GM12891 (cell line): Measurements from ENCODE around the gene KLHL36.
A peak's percentile ranks its signal among the peaks of the same experiment; 100 is the strongest.

Source experiments
- DNase-seq: peaks from one replicate; pipeline ENCODE4 v3.0.0; 2011; ENCODE audit warnings: low spot score; ENCODE audit not compliant: insufficient read length
- FAIRE-seq: peaks from 2 replicates; lab custom pipeline; 2011; peaks lifted over from hg19 to GRCh38; lab: Jason Lieb, UNC
- PAX5 ChIP-seq: IDR thresholded peaks from 2 replicates; pipeline ENCODE4 v1.6.1; 2011; ENCODE audit warnings: low read length, moderate library complexity, mild to moderate bottlenecking; ENCODE audit not compliant: insufficient read depth, severe bottlenecking
- POLR2A ChIP-seq: IDR thresholded peaks from 2 replicates; pipeline ENCODE4 v1.6.1; 2011; ENCODE audit warnings: low read depth, low read length, control low read depth
- POLR2AphosphoS5 ChIP-seq: IDR thresholded peaks from 2 replicates; pipeline ENCODE4 v1.6.1; 2011; ENCODE audit warnings: low read depth, low read length, control low read depth
- POU2F2 ChIP-seq: IDR thresholded peaks from 2 replicates; pipeline ENCODE4 v1.6.1; 2011; ENCODE audit warnings: low read depth, mild to moderate bottlenecking, control low read depth, low read length, moderate library complexity
- SPI1 ChIP-seq: IDR thresholded peaks from 2 replicates; pipeline ENCODE4 v1.6.1; 2011; ENCODE audit warnings: low read depth, low read length, control low read depth
- TAF1 ChIP-seq: IDR thresholded peaks from 2 replicates; pipeline ENCODE4 v1.6.1; 2011; ENCODE audit warnings: low read depth, low read length, control low read depth

The KLHL36 gene

GRCh38 chr16:84643180-84643583 is 5.1 kb upstream of the KLHL36 start:
- TF ChIP-seq POU2F2 (no peak), SPI1 (no peak), PAX5 (no peak)
- DNase-seq (no peak), FAIRE-seq (no peak)

GRCh38 chr16:84643674-84644073 is 4.6 kb upstream of the KLHL36 start:
- FAIRE-seq (no peak), DNase-seq (no peak)

GRCh38 chr16:84648595-84649510 is 542 bp downstream of the KLHL36 start:
- peak; percentile 74 for FAIRE-seq
- DNase-seq, result peak; percentile 80
- TF ChIP-seq TAF1, result 0 out of 2 replicates have a peak, but pooled peaks have one; percentile 14
- no peak for TF ChIP-seq POU2F2
- TF ChIP-seq POLR2AphosphoS5, result peak; percentile 15; the same call in 1 of the 2 replicates

More at GRCh38 chr16:84643674-84644073, 4.6 kb upstream of the KLHL36 start:
- TF ChIP-seq POLR2AphosphoS5 (no peak), PAX5 (no peak), TAF1 (no peak), POU2F2 (no peak), POLR2A (no peak), SPI1 (no peak)

- DNase-seq (no peak), FAIRE-seq (no peak)
- TF ChIP-seq SPI1, result no peak
- TF ChIP-seq POLR2AphosphoS5, result no peak
- TF ChIP-seq POLR2A, result no peak
- TF ChIP-seq TAF1, result no peak
- TF ChIP-seq PAX5, result no peak
- TF ChIP-seq POU2F2, result no peak
Observed at GRCh38 chr16:84649511-84649861, 1.2 kb downstream of the KLHL36 start.

- FAIRE-seq (peak; percentile 79), DNase-seq (no peak)
- no peak for TF ChIP-seq POLR2AphosphoS5
- no peak for TF ChIP-seq POU2F2
- no peak for TF ChIP-seq POLR2A
- no peak for TF ChIP-seq TAF1
- TF ChIP-seq SPI1, result no peak
- no peak for TF ChIP-seq PAX5
Observed at GRCh38 chr16:84650062-84650991, 2.0 kb downstream of the KLHL36 start.

- TF ChIP-seq POLR2A (no peak), SPI1 (no peak), PAX5 (no peak), POLR2AphosphoS5 (no peak), TAF1 (no peak), POU2F2 (no peak)
- DNase-seq (no peak), FAIRE-seq (no peak)
Observed at GRCh38 chr16:84652566-84652965, 4.3 kb downstream of the KLHL36 start.

GRCh38 chr16:84654238-84654637 is 5.9 kb downstream of the KLHL36 start:
- no peak for DNase-seq
- FAIRE-seq, result no peak
- no peak for TF ChIP-seq TAF1
- no peak for TF ChIP-seq PAX5
- TF ChIP-seq POLR2AphosphoS5, result no peak

- no peak for TF ChIP-seq PAX5
- TF ChIP-seq TAF1, result no peak
- TF ChIP-seq POLR2A, result no peak
- TF ChIP-seq POU2F2, result no peak
- TF ChIP-seq SPI1, result no peak
- no peak for TF ChIP-seq POLR2AphosphoS5
- FAIRE-seq (no peak), DNase-seq (no peak)
Observed at GRCh38 chr16:84654998-84655397, 6.7 kb downstream of the KLHL36 start.

GRCh38 chr16:84656649-84657048 is 8.3 kb downstream of the KLHL36 start:
- DNase-seq (no peak), FAIRE-seq (no peak)
- TF ChIP-seq POLR2AphosphoS5, result no peak
- TF ChIP-seq SPI1, result no peak
- no peak for TF ChIP-seq POU2F2
- TF ChIP-seq PAX5, result no peak
- no peak for TF ChIP-seq POLR2A
- no peak for TF ChIP-seq TAF1
